Measurements from ENCODE around the gene CYSRT1. TPM values are rescaled to one million over a fixed set of nuclear protein-coding genes. Genes with fewer than 3 reads are reported as not detected.

Gene CYSRT1
- total RNA-seq, 1 donor from 2014 or later, result 1.3 TPM

DNA sequence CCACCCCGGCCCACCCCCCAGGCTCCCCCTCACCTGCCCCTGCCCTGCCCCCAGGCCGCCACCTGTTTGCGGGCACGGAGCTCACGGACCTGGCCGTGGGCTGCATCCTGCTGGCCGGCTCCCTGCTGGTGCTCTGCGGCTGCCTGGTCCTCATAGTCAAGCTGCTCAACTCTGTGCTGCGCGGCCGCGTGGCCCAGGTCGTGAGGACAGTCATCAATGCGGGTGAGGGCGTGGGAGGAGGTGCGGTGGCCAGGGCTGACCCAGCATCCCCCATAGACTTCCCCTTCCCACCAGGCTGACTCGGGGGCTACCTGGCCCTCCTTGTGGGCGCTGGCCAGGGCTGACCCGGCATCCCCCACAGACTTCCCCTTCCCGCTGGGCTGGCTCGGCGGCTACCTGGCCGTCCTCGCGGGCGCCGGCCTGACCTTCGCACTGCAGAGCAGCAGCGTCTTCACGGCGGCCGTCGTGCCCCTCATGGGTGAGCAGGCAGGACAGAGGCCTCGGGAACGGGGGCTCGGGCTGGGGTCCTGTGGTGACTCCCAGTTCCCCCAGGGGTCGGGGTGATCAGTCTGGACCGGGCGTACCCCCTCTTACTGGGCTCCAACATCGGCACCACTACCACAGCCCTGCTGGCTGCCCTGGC is 9.2 kb downstream of the CYSRT1 start:
- peaks cover 14% of the 10 kb centered on the region for H3K79me2 ChIP-seq (ENCODE audit: insufficient read depth, low read length)
- H3K4me3 ChIP-seq (ENCODE audit: insufficient read depth, low read depth, low read length), result no peak overlapping the region
- Mint-ChIP-seq H3K9me3 (ENCODE audit: unreplicated experiment) (no peaks in the 10 kb centered on the region), H3K4me1 (ENCODE audit: low read depth, unreplicated experiment) (peaks cover 1% of the 10 kb centered on the region), H3K36me3 (ENCODE audit: low read depth, unreplicated experiment) (no peaks in the 10 kb centered on the region), H3K4me3 (ENCODE audit: unreplicated experiment) (no peak overlapping the region), H3K27me3 (ENCODE audit: low read depth, unreplicated experiment) (no peaks in the 10 kb centered on the region), H3K27ac (ENCODE audit: unreplicated experiment) (no peak overlapping the region)
- H3K36me3 ChIP-seq (ENCODE audit: insufficient read depth, low read length), result no peaks in the 10 kb centered on the region
- no peak overlapping the region for H3K27ac ChIP-seq (ENCODE audit: low read depth, low read length)
- no peak for DNase-seq (ENCODE audit: low read depth)
- H2AFZ ChIP-seq (ENCODE audit: low read depth, low read length), result no peak overlapping the region
- no peaks in the 10 kb centered on the region for H3K27me3 ChIP-seq (ENCODE audit: insufficient read depth, low read length)
- TF ChIP-seq, protein P1, sequence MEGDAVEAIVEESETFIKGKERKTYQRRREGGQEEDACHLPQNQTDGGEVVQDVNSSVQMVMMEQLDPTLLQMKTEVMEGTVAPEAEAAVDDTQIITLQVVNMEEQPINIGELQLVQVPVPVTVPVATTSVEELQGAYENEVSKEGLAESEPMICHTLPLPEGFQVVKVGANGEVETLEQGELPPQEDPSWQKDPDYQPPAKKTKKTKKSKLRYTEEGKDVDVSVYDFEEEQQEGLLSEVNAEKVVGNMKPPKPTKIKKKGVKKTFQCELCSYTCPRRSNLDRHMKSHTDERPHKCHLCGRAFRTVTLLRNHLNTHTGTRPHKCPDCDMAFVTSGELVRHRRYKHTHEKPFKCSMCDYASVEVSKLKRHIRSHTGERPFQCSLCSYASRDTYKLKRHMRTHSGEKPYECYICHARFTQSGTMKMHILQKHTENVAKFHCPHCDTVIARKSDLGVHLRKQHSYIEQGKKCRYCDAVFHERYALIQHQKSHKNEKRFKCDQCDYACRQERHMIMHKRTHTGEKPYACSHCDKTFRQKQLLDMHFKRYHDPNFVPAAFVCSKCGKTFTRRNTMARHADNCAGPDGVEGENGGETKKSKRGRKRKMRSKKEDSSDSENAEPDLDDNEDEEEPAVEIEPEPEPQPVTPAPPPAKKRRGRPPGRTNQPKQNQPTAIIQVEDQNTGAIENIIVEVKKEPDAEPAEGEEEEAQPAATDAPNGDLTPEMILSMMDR (IDR thresholded peaks at IDR 0.05; ENCODE audit: insufficient read depth, low read depth, low read length), result no peak
- TF ChIP-seq EZH2 (IDR thresholded peaks at IDR 0.05; ENCODE audit: insufficient read depth, low read length), result no peak
- no peaks in the 10 kb centered on the region for H3K9me3 ChIP-seq (ENCODE audit: insufficient read depth, low read depth, low read length)
- no peak for FAIRE-seq
- H3K4me1 ChIP-seq (ENCODE audit: insufficient read depth, low read length), result no peaks in the 10 kb centered on the region
- H4K20me1 ChIP-seq (ENCODE audit: insufficient read depth, low read length), result peaks cover 24% of the 10 kb centered on the region
- H3K9ac ChIP-seq (ENCODE audit: low read length), result no peak overlapping the region
- H3K4me2 ChIP-seq (ENCODE audit: low read length), result no peak overlapping the region

GRCh38 chr9:137234758-137235423 is 9.9 kb downstream of the CYSRT1 start:
- no peaks in the 10 kb centered on the region for H3K36me3 ChIP-seq (ENCODE audit: insufficient read depth, low read length)
- no peak overlapping the region for H3K9ac ChIP-seq (ENCODE audit: low read length)
- no peaks in the 10 kb centered on the region for H3K9me3 ChIP-seq (ENCODE audit: insufficient read depth, low read depth, low read length)
- H3K27me3 ChIP-seq (ENCODE audit: insufficient read depth, low read length), result no peaks in the 10 kb centered on the region
- no peak overlapping the region for H3K27ac ChIP-seq (ENCODE audit: low read depth, low read length)
- peaks cover under 1% of the 10 kb centered on the region for H3K4me1 ChIP-seq (ENCODE audit: insufficient read depth, low read length)
- H3K9me3 Mint-ChIP-seq (ENCODE audit: unreplicated experiment), result no peaks in the 10 kb centered on the region
- FAIRE-seq (no peak), DNase-seq (ENCODE audit: low read depth) (no peak)
- peaks cover 17% of the 10 kb centered on the region for H3K79me2 ChIP-seq (ENCODE audit: insufficient read depth, low read length)
- H2AFZ ChIP-seq (ENCODE audit: low read depth, low read length), result no peak overlapping the region
- H3K36me3 Mint-ChIP-seq (ENCODE audit: low read depth, unreplicated experiment), result no peaks in the 10 kb centered on the region
- no peak overlapping the region for H3K4me2 ChIP-seq (ENCODE audit: low read length)
- H3K27me3 Mint-ChIP-seq (ENCODE audit: low read depth, unreplicated experiment), result no peaks in the 10 kb centered on the region
- peak overlapping the region; percentile 27 for H3K4me3 Mint-ChIP-seq (ENCODE audit: unreplicated experiment)
- H3K27ac Mint-ChIP-seq (ENCODE audit: unreplicated experiment), result peak overlapping the region; percentile 77
- H3K4me1 Mint-ChIP-seq (ENCODE audit: low read depth, unreplicated experiment), result peaks cover 1% of the 10 kb centered on the region
- peaks cover 24% of the 10 kb centered on the region for H4K20me1 ChIP-seq (ENCODE audit: insufficient read depth, low read length)
- H3K4me3 ChIP-seq (ENCODE audit: insufficient read depth, low read depth, low read length), result no peak overlapping the region
- no peak for TF ChIP-seq EZH2 (IDR thresholded peaks at IDR 0.05; ENCODE audit: insufficient read depth, low read length)
- TF ChIP-seq, protein P1 (IDR thresholded peaks at IDR 0.05; ENCODE audit: insufficient read depth, low read depth, low read length), result no peak
